VCaP (cell line): ENCODE data around the gene POC1A.
"Not testable (repeated sequence)": the region's sequence is repeated elsewhere in the genome, so short reads cannot be mapped to it uniquely, and the experiment has no call there.

Source experiments
- H3K27ac ChIP-seq: fragments of 450-650 bp; 2 replicates; pipeline ENCODE4 v1.5.1; 2017
- TF ChIP-seq, protein P1 (sequence below): fragments of 450-650 bp; conservative IDR thresholded peaks from 2 replicates; pipeline ENCODE4 v1.5.1; 2017; ENCODE audit warnings: mild to moderate bottlenecking, moderate library complexity

The POC1A gene

DNA sequence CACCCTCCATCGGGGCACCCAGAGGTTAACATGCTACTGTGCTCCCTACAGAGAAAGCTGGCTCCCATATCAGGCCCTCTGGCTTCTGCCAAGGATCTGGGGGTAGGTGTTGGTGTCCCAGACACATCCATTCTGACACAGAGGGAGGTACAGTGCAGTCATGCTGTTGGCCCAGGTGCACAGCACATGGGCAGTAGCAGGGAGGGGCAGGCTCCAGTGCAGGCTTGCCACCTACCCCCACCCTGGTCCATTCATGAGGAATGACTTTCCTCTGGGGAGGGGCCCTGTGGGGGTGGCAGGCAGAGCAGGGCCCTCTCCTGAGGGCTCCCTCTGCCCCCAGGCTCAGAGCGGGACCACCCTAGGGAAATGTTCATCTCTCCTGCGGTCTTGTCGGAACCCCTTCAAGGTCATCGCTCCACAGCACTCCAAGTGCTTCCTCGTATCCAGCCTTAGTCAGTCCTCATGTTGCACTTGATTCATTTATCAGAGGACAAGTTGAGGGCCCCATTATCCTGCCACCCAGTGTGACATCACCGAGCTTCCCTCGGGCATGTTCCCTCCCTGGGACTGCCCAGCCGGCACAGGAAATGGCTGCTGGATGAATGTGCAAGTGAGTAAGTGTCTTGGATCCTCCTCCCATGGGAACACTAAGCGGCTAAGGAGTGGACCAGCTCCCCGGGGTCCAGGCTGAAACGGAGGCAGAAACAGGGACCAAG, 107.9 kb downstream of the POC1A start:
- TF ChIP-seq, protein P1, sequence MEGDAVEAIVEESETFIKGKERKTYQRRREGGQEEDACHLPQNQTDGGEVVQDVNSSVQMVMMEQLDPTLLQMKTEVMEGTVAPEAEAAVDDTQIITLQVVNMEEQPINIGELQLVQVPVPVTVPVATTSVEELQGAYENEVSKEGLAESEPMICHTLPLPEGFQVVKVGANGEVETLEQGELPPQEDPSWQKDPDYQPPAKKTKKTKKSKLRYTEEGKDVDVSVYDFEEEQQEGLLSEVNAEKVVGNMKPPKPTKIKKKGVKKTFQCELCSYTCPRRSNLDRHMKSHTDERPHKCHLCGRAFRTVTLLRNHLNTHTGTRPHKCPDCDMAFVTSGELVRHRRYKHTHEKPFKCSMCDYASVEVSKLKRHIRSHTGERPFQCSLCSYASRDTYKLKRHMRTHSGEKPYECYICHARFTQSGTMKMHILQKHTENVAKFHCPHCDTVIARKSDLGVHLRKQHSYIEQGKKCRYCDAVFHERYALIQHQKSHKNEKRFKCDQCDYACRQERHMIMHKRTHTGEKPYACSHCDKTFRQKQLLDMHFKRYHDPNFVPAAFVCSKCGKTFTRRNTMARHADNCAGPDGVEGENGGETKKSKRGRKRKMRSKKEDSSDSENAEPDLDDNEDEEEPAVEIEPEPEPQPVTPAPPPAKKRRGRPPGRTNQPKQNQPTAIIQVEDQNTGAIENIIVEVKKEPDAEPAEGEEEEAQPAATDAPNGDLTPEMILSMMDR, result no peak

GRCh38 chr3:52044869-52045619, 109.2 kb downstream of the POC1A start:
- H3K27ac ChIP-seq, result no peak overlapping the region
- TF ChIP-seq, protein P1, result no peak

More for the DNA sequence above, 107.9 kb downstream of the POC1A start:
- no peak overlapping the region for H3K27ac ChIP-seq

GRCh38 chr3:52043750-52044149, 110.5 kb downstream of the POC1A start:
- no peak overlapping the region for H3K27ac ChIP-seq
- TF ChIP-seq, protein P1, result no peak

DNA sequence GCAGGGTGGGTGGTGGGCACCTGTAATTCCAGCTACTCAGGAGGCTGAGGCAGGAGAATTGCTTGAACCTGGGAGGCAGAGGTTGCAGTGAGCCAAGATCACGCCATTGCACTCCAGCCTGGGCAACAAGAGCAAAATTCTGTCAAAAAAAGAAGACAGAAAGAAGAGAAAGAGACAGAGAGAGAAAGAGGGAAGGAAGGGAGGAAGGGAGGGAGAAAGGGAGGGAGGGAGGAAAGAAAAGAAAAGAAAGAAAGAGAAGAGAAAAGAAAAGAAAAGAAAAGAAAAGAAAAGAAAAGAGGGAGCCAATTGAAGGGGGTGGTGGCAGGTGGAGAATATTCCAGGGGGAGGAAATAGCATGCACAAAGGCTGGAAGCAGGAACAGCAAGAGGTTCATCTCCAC, 111.2 kb downstream of the POC1A start:
- not testable (repeated sequence) for H3K27ac ChIP-seq

- no peak overlapping the region for H3K27ac ChIP-seq
- TF ChIP-seq, protein P1, result no peak
Measured at GRCh38 chr3:52041118-52041731, 113.0 kb downstream of the POC1A start.

GRCh38 chr3:52040600-52040999, 113.6 kb downstream of the POC1A start:
- H3K27ac ChIP-seq, result no peak overlapping the region
- TF ChIP-seq, protein P1, result no peak

GRCh38 chr3:52039846-52040245, 114.4 kb downstream of the POC1A start:
- H3K27ac ChIP-seq, result no peak overlapping the region
- TF ChIP-seq, protein P1, result no peak
